ENCODE measurements around the gene TCF3.

The TCF3 gene

GRCh38 chr19:1563251-1563650 lies 89.2 kb downstream of the TCF3 start:
- ATAC-seq (ENCODE audit: insufficient read depth, low read depth): no peak
- peaks cover 79% of the 10 kb centered on the region for H3K79me2 ChIP-seq (ENCODE audit: insufficient read depth, low read length)
- peaks cover 12% of the 10 kb centered on the region; the same call in 1 of the 2 replicates for H3K36me3 ChIP-seq (ENCODE audit: insufficient read depth, low read length)
- no peaks in the 10 kb centered on the region for H3K27me3 ChIP-seq (ENCODE audit: insufficient read depth, low read length, poor library complexity)
- no peak overlapping the region for H2AFZ ChIP-seq (ENCODE audit: low read depth, low read length)
- no peak overlapping the region for H3K4me2 ChIP-seq (ENCODE audit: insufficient read depth, low read length)
- H3K4me3 ChIP-seq (ENCODE audit: low read depth in 1 of 2, low read length in 2 of 2): no peak overlapping the region
- H3K4me1 ChIP-seq (ENCODE audit: insufficient read depth, low read length): peaks cover 21% of the 10 kb centered on the region
- H3K27ac ChIP-seq (ENCODE audit: low read length): no peak overlapping the region
- TF ChIP-seq CTCF (IDR thresholded peaks at IDR 0.05; ENCODE audit: borderline replicate concordance, extremely low read depth, low read length, poor library complexity, severe bottlenecking) (no peak), EZH2 (IDR thresholded peaks at IDR 0.05; ENCODE audit: borderline replicate concordance, low read depth, low read length, severe bottlenecking) (no peak)
- DNase-seq: no peak
- no peak overlapping the region for H3K9ac ChIP-seq (ENCODE audit: low read depth, low read length)
- H4K20me1 ChIP-seq (ENCODE audit: insufficient read depth, low read length): peaks cover 63% of the 10 kb centered on the region
- H3K9me3 ChIP-seq (ENCODE audit: insufficient read depth, low read length, severe bottlenecking): no peaks in the 10 kb centered on the region

- Histone ChIP-seq H3K4me3 (ENCODE audit: low read depth in 1 of 2, low read length in 2 of 2) (no peak overlapping the region), H3K4me1 (ENCODE audit: insufficient read depth, low read length) (peaks cover 12% of the 10 kb centered on the region), H2AFZ (ENCODE audit: low read depth, low read length) (no peak overlapping the region), H3K4me2 (ENCODE audit: insufficient read depth, low read length) (no peak overlapping the region), H3K9me3 (ENCODE audit: insufficient read depth, low read length, severe bottlenecking) (no peaks in the 10 kb centered on the region), H3K9ac (ENCODE audit: low read depth, low read length) (no peak overlapping the region), H3K36me3 (ENCODE audit: insufficient read depth, low read length) (peaks cover 20% of the 10 kb centered on the region), H3K79me2 (ENCODE audit: insufficient read depth, low read length) (peaks cover 71% of the 10 kb centered on the region), H4K20me1 (ENCODE audit: insufficient read depth, low read length) (peaks cover 67% of the 10 kb centered on the region), H3K27me3 (ENCODE audit: insufficient read depth, low read length, poor library complexity) (no peaks in the 10 kb centered on the region), H3K27ac (ENCODE audit: low read length) (no peak overlapping the region)
- TF ChIP-seq EZH2 (IDR thresholded peaks at IDR 0.05; ENCODE audit: borderline replicate concordance, low read depth, low read length, severe bottlenecking) (no peak), CTCF (IDR thresholded peaks at IDR 0.05; ENCODE audit: borderline replicate concordance, extremely low read depth, low read length, poor library complexity, severe bottlenecking) (no peak)
- no peak for DNase-seq
- ATAC-seq (ENCODE audit: insufficient read depth, low read depth): no peak
Measured at GRCh38 chr19:1561236-1561842, 91.1 kb downstream of the TCF3 start.

- Histone ChIP-seq H3K4me3 (ENCODE audit: low read depth in 1 of 2, low read length in 2 of 2) (no peak overlapping the region), H4K20me1 (ENCODE audit: insufficient read depth, low read length) (peaks cover 58% of the 10 kb centered on the region), H3K9me3 (ENCODE audit: insufficient read depth, low read length, severe bottlenecking) (no peaks in the 10 kb centered on the region), H3K27ac (ENCODE audit: low read length) (no peak overlapping the region), H3K4me1 (ENCODE audit: insufficient read depth, low read length) (peaks cover 2% of the 10 kb centered on the region), H3K27me3 (ENCODE audit: insufficient read depth, low read length, poor library complexity) (no peaks in the 10 kb centered on the region), H3K36me3 (ENCODE audit: insufficient read depth, low read length) (peaks cover 14% of the 10 kb centered on the region), H3K79me2 (ENCODE audit: insufficient read depth, low read length) (peaks cover 61% of the 10 kb centered on the region), H2AFZ (ENCODE audit: low read depth, low read length) (no peak overlapping the region), H3K9ac (ENCODE audit: low read depth, low read length) (no peak overlapping the region), H3K4me2 (ENCODE audit: insufficient read depth, low read length) (no peak overlapping the region)
- no peak for TF ChIP-seq EZH2 (IDR thresholded peaks at IDR 0.05; ENCODE audit: borderline replicate concordance, low read depth, low read length, severe bottlenecking)
- no peak for TF ChIP-seq CTCF (IDR thresholded peaks at IDR 0.05; ENCODE audit: borderline replicate concordance, extremely low read depth, low read length, poor library complexity, severe bottlenecking)
- ATAC-seq (ENCODE audit: insufficient read depth, low read depth) (no peak), DNase-seq (no peak)
Measured at GRCh38 chr19:1560286-1560882, 92.0 kb downstream of the TCF3 start.
